Activated T-helper 17 cell treated with anti-CD3 and anti-CD28 coated beads, Interleukin-2, amount 50 U/mL, for 72 hours (primary cell): ENCODE results near the gene NRP1. TPM values are rescaled to one million over a fixed set of nuclear protein-coding genes. Genes with fewer than 3 reads are reported as not detected.

Experiments used
- ATAC-seq: fragments of 150-1000 bp; cut with Tn5 transposase; replicated peaks from 2 replicates; pipeline ENCODE4 v1.10.0; 2021; ENCODE audit warnings: mild to moderate bottlenecking, moderate library complexity
- H3K27ac Mint-ChIP-seq: one replicate; pipeline ENCODE4 v1.8.0; 2022; ENCODE audit warnings: mixed read lengths
- H3K27me3 Mint-ChIP-seq: one replicate; pipeline ENCODE4 v1.8.0; 2022; ENCODE audit warnings: mixed read lengths
- H3K36me3 Mint-ChIP-seq: one replicate; pipeline ENCODE4 v1.8.0; 2022; ENCODE audit warnings: low read depth, mild to moderate bottlenecking, mixed read lengths
- H3K4me1 Mint-ChIP-seq: one replicate; pipeline ENCODE4 v1.8.0; 2022; ENCODE audit warnings: mixed read lengths
- H3K4me3 Mint-ChIP-seq: one replicate; pipeline ENCODE4 v1.8.0; 2022; ENCODE audit warnings: mild to moderate bottlenecking, mixed read lengths
- H3K9me3 Mint-ChIP-seq: one replicate; pipeline ENCODE4 v1.8.0; 2022; ENCODE audit warnings: mixed read lengths
- total RNA-seq, 2 donors: library from RNA; stranded (reverse); gene quantifications; one replicate each; pipeline ENCODE4 v1.2.3, GENCODE V29; 2022

Gene NRP1
- total RNA-seq, 2 donors from 2014 or later: 0.90 to 1.2 TPM

DNA sequence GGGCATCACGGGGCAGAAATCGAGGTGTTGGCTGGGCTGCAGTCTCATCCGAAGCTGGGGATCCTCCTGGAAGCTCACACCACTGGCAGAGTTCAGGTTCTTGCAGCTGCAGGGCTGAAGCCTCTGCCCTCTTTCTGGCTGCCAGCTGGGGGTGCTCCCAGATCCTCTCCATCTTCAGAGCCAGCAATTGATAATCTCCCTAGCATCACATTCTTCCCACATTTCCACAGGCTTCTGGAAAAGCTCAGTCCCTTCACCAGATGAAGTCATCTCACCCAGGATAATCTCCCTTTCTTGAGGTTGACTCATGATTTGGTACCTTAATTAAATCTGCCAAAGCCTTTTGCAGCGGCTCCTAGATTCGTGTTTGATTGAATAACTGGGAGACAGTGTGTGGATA is 55.2 kb downstream of the NRP1 start:
- Mint-ChIP-seq H3K27ac (no peak overlapping the region), H3K36me3 (no peaks in the 10 kb centered on the region), H3K27me3 (peaks cover 15% of the 10 kb centered on the region), H3K4me3 (no peak overlapping the region), H3K4me1 (no peaks in the 10 kb centered on the region), H3K9me3 (no peaks in the 10 kb centered on the region)
- ATAC-seq: no peak

DNA sequence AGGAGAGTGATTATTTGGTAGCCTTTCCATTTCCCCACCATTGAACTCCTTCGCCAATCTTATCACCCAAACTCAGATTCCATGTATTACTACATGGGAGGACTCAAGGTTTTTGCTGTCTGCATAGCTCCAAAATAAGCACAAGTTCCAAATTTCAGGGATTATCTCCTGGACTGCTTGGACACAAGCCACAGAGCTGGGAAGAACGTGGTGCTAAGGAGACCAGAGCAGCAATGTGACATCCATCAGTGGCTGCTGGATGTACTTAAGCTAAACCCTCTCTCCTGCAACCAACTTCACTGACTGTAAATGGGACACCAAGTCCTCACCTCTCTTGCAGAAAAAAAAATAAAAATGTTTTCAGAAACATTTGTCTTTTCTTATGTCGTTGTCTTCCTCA is 56.3 kb downstream of the NRP1 start:
- no peaks in the 10 kb centered on the region for H3K36me3 Mint-ChIP-seq
- H3K27ac Mint-ChIP-seq: no peak overlapping the region
- no peaks in the 10 kb centered on the region for H3K4me1 Mint-ChIP-seq
- no peaks in the 10 kb centered on the region for H3K9me3 Mint-ChIP-seq
- H3K4me3 Mint-ChIP-seq: no peak overlapping the region
- ATAC-seq: no peak
- H3K27me3 Mint-ChIP-seq: peaks cover 7% of the 10 kb centered on the region

GRCh38 chr10:33277135-33277536 is 57.3 kb downstream of the NRP1 start:
- Mint-ChIP-seq H3K9me3 (no peaks in the 10 kb centered on the region), H3K36me3 (no peaks in the 10 kb centered on the region), H3K4me3 (no peak overlapping the region), H3K27ac (no peak overlapping the region), H3K4me1 (no peaks in the 10 kb centered on the region), H3K27me3 (peaks cover 13% of the 10 kb centered on the region)
- no peak for ATAC-seq

DNA sequence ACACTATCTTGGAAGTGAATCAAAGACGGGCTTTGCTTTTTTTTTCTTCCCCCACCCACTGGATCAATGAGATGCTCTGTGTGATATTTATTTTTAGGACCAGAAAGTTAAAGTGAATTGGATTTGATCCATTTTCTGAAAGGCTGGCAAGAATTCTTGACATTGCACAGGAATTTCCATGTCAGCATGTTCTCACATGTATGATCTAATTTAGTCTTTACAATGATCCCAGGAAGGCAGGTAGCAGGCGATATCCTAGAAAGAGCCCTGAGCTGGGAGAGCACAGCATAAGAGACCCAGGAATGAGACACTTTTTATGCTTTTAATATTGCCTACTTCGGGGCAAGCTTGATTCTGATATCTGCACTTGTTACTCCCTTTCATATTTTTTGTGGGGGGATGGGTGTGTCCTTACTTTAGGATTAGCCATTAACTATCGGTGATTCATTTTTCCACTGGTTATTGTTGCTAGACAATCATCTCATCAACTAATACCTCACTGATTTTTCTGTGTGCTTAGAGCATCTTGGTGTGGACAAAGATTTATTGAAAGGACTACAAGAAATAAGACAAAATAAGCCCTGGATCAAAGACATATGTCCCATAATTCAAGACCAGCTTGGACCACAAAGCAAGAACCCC is 58.1 kb downstream of the NRP1 start:
- ATAC-seq: no peak

DNA sequence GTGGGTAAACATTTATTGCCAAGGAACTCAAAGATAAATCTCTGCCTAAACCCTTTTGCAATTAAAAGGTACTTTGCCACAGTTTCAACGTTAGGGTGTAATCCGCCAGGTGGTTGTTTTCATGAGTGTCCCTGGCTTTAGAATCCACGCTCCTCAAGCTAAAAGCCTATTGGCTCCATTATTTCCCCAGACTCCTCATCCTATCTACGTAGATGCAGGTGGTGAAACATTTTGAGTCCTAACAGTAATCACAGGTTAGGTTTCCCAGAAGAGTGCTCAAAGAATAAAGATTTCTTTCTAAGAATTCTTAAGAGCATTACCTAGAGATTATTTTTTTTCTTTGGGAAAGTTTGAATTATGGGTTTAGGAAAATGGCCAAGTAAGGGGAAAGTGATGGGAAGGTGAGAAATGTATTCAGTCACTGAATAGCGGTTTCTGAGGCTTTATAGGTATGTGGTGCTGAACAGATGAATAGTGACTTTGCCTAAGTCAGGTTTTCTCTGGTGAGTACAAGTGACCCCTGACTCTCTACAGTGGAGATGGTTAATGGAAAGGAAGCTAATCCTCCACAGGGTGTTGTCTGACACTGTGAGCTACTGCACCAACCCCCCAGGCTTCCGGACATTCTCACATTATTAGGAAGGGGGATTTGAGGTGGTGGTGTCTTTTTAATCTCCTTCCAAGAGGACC is 60.2 kb downstream of the NRP1 start:
- H3K27me3 Mint-ChIP-seq: peaks cover 13% of the 10 kb centered on the region
- H3K9me3 Mint-ChIP-seq: no peaks in the 10 kb centered on the region
- no peak overlapping the region for H3K27ac Mint-ChIP-seq
- no peaks in the 10 kb centered on the region for H3K36me3 Mint-ChIP-seq
- no peaks in the 10 kb centered on the region for H3K4me1 Mint-ChIP-seq
- no peak for ATAC-seq
- H3K4me3 Mint-ChIP-seq: no peak overlapping the region

More for the DNA sequence above, 58.1 kb downstream of the NRP1 start:
- no peaks in the 10 kb centered on the region for H3K36me3 Mint-ChIP-seq
- H3K4me3 Mint-ChIP-seq: no peak overlapping the region
- no peaks in the 10 kb centered on the region for H3K9me3 Mint-ChIP-seq
- H3K27me3 Mint-ChIP-seq: peaks cover 12% of the 10 kb centered on the region
- H3K27ac Mint-ChIP-seq: no peak overlapping the region
- no peaks in the 10 kb centered on the region for H3K4me1 Mint-ChIP-seq

GRCh38 chr10:33273295-33274002 is 61.0 kb downstream of the NRP1 start:
- Mint-ChIP-seq H3K4me1 (no peaks in the 10 kb centered on the region), H3K27ac (no peak overlapping the region), H3K4me3 (no peak overlapping the region), H3K9me3 (no peaks in the 10 kb centered on the region), H3K27me3 (peaks cover 17% of the 10 kb centered on the region), H3K36me3 (no peaks in the 10 kb centered on the region)
- no peak for ATAC-seq

GRCh38 chr10:33272635-33273034 is 61.8 kb downstream of the NRP1 start:
- Mint-ChIP-seq H3K27ac (no peak overlapping the region), H3K4me3 (no peak overlapping the region), H3K36me3 (no peaks in the 10 kb centered on the region), H3K9me3 (no peaks in the 10 kb centered on the region), H3K27me3 (peaks cover 20% of the 10 kb centered on the region), H3K4me1 (no peaks in the 10 kb centered on the region)
- ATAC-seq: no peak

- ATAC-seq: no peak
- no peak overlapping the region for H3K4me3 Mint-ChIP-seq
- peaks cover 21% of the 10 kb centered on the region for H3K27me3 Mint-ChIP-seq
- no peak overlapping the region for H3K27ac Mint-ChIP-seq
- H3K9me3 Mint-ChIP-seq: no peaks in the 10 kb centered on the region
- H3K36me3 Mint-ChIP-seq: no peaks in the 10 kb centered on the region
- H3K4me1 Mint-ChIP-seq: no peaks in the 10 kb centered on the region
Measured at GRCh38 chr10:33271969-33272583, 62.4 kb downstream of the NRP1 start.

DNA sequence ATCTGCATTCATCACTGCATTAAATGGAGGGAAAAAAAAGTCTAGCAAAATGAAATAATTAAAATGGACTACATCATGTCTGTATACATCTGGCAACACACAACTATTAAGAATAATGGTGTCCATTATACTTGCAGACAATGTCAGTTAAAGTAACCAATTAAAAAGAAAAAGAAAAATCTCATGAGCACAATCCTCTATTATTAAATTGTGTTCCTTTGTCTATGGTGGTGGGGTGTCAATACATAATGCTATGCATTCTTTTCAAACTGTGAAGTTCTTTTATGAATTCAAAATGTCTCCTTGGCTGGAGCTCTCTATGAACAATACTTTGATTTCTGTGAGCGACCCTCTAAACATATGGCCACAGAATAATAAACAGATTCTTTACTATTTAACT is 63.5 kb downstream of the NRP1 start:
- no peak for ATAC-seq

GRCh38 chr10:33267708-33268107 is 66.8 kb downstream of the NRP1 start:
- Mint-ChIP-seq H3K36me3 (no peaks in the 10 kb centered on the region), H3K27me3 (peaks cover 24% of the 10 kb centered on the region), H3K4me1 (peaks cover 15% of the 10 kb centered on the region), H3K4me3 (no peak overlapping the region), H3K27ac (no peak overlapping the region), H3K9me3 (no peaks in the 10 kb centered on the region)
- ATAC-seq: no peak

More for the DNA sequence above, 63.5 kb downstream of the NRP1 start:
- H3K27me3 Mint-ChIP-seq: peaks cover 23% of the 10 kb centered on the region
- no peaks in the 10 kb centered on the region for H3K36me3 Mint-ChIP-seq
- no peak overlapping the region for H3K27ac Mint-ChIP-seq
- no peak overlapping the region for H3K4me3 Mint-ChIP-seq
- H3K4me1 Mint-ChIP-seq: no peaks in the 10 kb centered on the region
- H3K9me3 Mint-ChIP-seq: no peaks in the 10 kb centered on the region

GRCh38 chr10:33265621-33266020 is 68.8 kb downstream of the NRP1 start:
- ATAC-seq: peak; percentile 51
- Mint-ChIP-seq H3K9me3 (no peaks in the 10 kb centered on the region), H3K36me3 (no peaks in the 10 kb centered on the region), H3K27me3 (peaks cover 18% of the 10 kb centered on the region), H3K27ac (peak overlapping the region; percentile 34), H3K4me3 (peak overlapping the region; percentile 45), H3K4me1 (peaks cover 15% of the 10 kb centered on the region)

DNA sequence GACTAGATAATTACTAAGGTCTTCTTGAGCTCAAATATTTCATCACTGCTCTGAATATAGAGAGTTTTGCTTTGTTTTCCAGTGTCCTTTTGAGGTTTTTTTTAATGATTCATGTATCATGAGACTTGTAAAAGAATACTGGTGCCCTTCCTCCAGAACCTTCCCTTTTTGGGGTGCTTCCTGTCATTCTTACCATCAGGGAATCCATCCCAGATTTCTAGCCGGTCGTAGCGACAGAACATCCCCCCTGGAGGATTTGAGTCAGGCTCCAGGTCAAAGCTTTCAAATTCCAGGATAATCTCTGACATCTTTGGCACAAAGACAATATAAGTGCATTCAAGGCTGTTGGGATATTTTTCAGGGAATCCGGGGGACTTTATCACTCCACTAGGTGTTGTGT is 71.0 kb downstream of the NRP1 start:
- Mint-ChIP-seq H3K4me1 (peaks cover 15% of the 10 kb centered on the region), H3K27me3 (peaks cover 18% of the 10 kb centered on the region), H3K4me3 (peak overlapping the region; percentile 28), H3K9me3 (no peaks in the 10 kb centered on the region), H3K27ac (no peak overlapping the region), H3K36me3 (no peaks in the 10 kb centered on the region)
- ATAC-seq: no peak

DNA sequence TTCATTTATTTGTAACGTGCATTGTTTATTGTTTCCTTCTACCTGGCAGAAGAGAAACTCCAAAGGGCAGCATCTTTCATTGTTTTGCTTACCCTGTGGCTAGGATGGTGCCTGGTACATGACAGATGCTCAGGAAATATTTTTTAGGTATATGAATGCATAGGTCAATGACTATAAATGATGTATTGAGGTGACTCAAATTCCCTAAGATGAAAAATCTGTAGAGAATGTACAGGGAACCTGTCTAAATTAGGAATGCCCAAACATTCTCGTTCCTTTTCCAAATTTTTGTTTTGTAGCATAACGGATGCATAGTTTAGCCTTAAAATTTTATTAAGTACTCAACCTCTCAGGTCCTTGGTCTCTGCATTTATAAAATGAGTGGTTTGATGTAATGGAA is 71.6 kb downstream of the NRP1 start:
- Mint-ChIP-seq H3K27ac (no peak overlapping the region), H3K9me3 (no peaks in the 10 kb centered on the region), H3K4me3 (no peak overlapping the region), H3K4me1 (peaks cover 15% of the 10 kb centered on the region), H3K36me3 (no peaks in the 10 kb centered on the region), H3K27me3 (peaks cover 15% of the 10 kb centered on the region)
- no peak for ATAC-seq

DNA sequence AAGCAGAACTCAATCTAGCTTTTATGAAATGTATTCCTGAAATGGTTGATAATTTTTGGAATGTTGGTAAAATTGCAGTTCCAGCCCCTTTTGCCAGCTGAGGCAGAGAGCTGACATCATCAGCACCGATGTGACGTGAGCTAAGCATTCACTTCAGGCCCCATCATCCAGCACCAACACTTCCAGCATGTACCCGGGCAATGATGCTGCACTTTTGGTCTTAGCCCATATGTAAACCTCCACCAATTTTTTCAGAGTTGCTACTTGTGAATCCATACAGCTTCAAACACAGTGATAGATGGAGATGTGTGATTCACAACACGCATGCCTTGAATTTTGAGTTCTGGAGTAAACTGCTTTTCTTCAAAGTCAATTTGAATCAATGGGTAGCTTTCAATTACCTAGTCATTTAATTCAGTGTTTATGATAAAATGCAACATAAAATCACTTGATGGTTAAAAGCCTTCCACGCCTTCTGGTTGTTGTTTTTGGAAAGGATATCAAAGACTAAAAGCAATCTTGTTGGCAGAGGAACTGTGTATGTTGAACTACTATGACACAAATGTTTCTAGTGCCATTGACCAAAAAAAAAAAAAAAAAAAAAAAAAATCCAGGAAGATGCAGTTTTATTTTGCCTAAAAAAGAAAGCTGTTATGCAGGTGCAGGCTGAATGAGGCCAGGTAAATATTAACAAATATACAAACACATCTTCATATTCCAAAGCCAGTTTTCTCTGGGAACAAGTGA is 73.9 kb downstream of the NRP1 start:
- H3K27me3 Mint-ChIP-seq: peaks cover 12% of the 10 kb centered on the region
- peaks cover 15% of the 10 kb centered on the region for H3K4me1 Mint-ChIP-seq
- no peaks in the 10 kb centered on the region for H3K9me3 Mint-ChIP-seq
- H3K4me3 Mint-ChIP-seq: no peak overlapping the region
- no peaks in the 10 kb centered on the region for H3K36me3 Mint-ChIP-seq
- H3K27ac Mint-ChIP-seq: no peak overlapping the region
- ATAC-seq: no peak
